Measurements from ENCODE around the gene GNA12.

DNA sequence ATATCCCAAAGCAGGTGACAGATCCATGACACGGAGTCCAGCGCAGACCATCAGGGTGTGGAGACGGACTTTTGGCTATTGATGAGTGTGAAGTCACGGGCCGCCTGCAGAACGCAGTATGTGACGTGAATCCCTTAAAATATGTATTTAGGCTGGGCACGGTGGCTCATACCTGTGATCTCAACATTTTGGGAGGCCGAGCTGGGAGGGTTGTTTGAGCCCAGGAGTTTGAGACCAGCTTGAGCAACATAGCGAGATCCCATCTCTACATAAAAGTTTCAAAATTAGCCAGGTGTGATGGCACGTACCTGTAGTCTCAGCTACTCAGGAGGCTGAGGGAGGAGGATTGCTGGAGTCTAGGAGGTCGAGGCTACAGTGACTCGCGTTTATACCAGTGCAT lies 158.0 kb downstream of the GNA12 start:
- TF ChIP-seq, protein P1, sequence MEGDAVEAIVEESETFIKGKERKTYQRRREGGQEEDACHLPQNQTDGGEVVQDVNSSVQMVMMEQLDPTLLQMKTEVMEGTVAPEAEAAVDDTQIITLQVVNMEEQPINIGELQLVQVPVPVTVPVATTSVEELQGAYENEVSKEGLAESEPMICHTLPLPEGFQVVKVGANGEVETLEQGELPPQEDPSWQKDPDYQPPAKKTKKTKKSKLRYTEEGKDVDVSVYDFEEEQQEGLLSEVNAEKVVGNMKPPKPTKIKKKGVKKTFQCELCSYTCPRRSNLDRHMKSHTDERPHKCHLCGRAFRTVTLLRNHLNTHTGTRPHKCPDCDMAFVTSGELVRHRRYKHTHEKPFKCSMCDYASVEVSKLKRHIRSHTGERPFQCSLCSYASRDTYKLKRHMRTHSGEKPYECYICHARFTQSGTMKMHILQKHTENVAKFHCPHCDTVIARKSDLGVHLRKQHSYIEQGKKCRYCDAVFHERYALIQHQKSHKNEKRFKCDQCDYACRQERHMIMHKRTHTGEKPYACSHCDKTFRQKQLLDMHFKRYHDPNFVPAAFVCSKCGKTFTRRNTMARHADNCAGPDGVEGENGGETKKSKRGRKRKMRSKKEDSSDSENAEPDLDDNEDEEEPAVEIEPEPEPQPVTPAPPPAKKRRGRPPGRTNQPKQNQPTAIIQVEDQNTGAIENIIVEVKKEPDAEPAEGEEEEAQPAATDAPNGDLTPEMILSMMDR (conservative IDR thresholded peaks at IDR 0.05; ENCODE audit: low read depth, low read length), result no peak
- no peak for TF ChIP-seq EZH2phosphoT487 (IDR thresholded peaks at IDR 0.05; ENCODE audit: borderline replicate concordance, low read length)

Measured in PC-3 (cell line).